ENCODE measurements around the gene KRI1. TPM values are rescaled to one million over a fixed set of nuclear protein-coding genes. Genes with fewer than 3 reads are reported as not detected.
A peak's percentile ranks its signal among the peaks of the same experiment; 100 is the strongest.

The KRI1 gene
- total RNA-seq, 1 experiment from 2014 or later: 57.4 TPM

DNA sequence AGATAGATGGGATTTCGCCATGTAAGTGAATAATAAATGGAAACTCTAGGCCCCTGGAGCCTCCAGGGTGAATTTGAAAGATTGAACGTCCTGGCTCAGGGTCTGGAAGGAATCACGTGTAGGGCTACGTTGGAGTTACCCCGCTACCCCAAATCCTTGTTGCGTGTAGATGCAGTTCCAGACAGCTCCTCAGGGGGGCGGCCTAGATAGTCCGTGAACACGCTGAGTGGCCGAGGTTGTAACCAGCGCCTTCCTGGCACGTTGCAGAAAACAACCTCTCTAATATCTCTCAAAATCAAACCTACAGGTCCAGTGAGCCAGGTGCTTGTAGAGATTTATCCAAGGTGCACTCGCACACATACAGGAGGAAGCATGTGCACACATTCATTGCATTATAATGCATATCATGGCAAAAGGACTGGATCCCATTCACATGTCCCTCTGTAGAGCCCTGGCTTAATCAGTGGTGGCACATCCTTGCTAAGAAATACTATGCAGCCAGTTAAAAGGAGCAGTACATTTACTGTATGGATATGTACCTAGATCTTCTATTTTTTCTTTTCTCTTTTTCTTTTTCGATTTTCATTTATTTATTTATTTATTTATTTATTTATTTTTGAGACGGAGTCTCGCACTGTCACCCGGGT, 60.1 kb downstream of the KRI1 start:
- H3K36me3 Mint-ChIP-seq (ENCODE audit: insufficient read depth in 1 of 3, low read depth in 3 of 3): peaks cover 2 to 5% (median 3%) of the 10 kb centered on the region in 3 experiments; a peak in 4 of 7 replicates
- Histone ChIP-seq H3K27ac (ENCODE audit: insufficient read length, low read depth, low read length) (no peak overlapping the region), H3T11ph (ENCODE audit: low read length) (no peak overlapping the region), H2BK15ac (ENCODE audit: low read depth, low read length) (no peak overlapping the region), H4K5ac (ENCODE audit: insufficient read length, low read depth, low read length) (no peak overlapping the region), H2BK12ac (ENCODE audit: insufficient read length, low read depth, low read length) (no peak overlapping the region), H3K79me2 (ENCODE audit: insufficient read depth, low read length) (peaks cover 9% of the 10 kb centered on the region; the same call in 1 of the 2 replicates), H2BK20ac (ENCODE audit: low read depth, low read length, poor library complexity, severe bottlenecking) (no peak overlapping the region), H3K79me1 (ENCODE audit: insufficient read depth, low read depth, low read length, poor library complexity, severe bottlenecking) (peaks cover 2% of the 10 kb centered on the region), H2BK120ac (ENCODE audit: low read depth, low read length, poor library complexity, severe bottlenecking) (no peak overlapping the region), H3K23me2 (ENCODE audit: insufficient read length, low read depth, low read length, poor library complexity, severe bottlenecking) (peaks cover 7% of the 10 kb centered on the region), H3K4ac (ENCODE audit: low read depth, low read length) (no peak overlapping the region), H2AK5ac (ENCODE audit: insufficient read length, low read length) (no peak overlapping the region), H3K9me3 (ENCODE audit: control insufficient read depth, low read depth, low read length) (no peaks in the 10 kb centered on the region), H3K56ac (ENCODE audit: insufficient read length, low read depth, low read length) (no peak overlapping the region), H2BK5ac (ENCODE audit: insufficient read length, low read length) (no peak overlapping the region), H3K14ac (ENCODE audit: insufficient read depth, low read length) (no peak overlapping the region), H3K18ac (ENCODE audit: insufficient read length, low read depth, low read length) (no peak overlapping the region), H4K20me1 (ENCODE audit: control insufficient read depth, insufficient read depth, insufficient read length) (no peaks in the 10 kb centered on the region), H3K9ac (ENCODE audit: extremely low read depth, insufficient read length, low read length) (no peak overlapping the region), H3K23ac (ENCODE audit: insufficient read length, low read depth, low read length) (no peak overlapping the region), H3K27me3 (ENCODE audit: insufficient read depth, low read length) (no peaks in the 10 kb centered on the region), H4K91ac (ENCODE audit: insufficient read length, low read depth, low read length) (no peak overlapping the region), H3K4me2 (ENCODE audit: insufficient read depth, insufficient read length, low read length) (no peak overlapping the region), H3K4me1 (ENCODE audit: insufficient read depth, low read length) (peaks cover 2% of the 10 kb centered on the region; the same call in 1 of the 2 replicates), H2AFZ (ENCODE audit: low read length) (no peak overlapping the region), H4K8ac (replicated peaks; ENCODE audit: insufficient read length, low read depth, low read length) (no peak overlapping the region)
- H3K4me3 Mint-ChIP-seq: no peak overlapping the region; a peak in 1 of 5 replicates
- peaks cover 3% of the 10 kb centered on the region for H3K27me3 Mint-ChIP-seq (ENCODE audit: low read depth)
- H3K9me3 Mint-ChIP-seq: no peaks in the 10 kb centered on the region
- peaks cover 10 to 14% of the 10 kb centered on the region in 2 experiments for H3K4me1 Mint-ChIP-seq
- H3K27ac Mint-ChIP-seq: no peak overlapping the region
- DNase-seq: peak; percentile 86
- TF ChIP-seq, protein P1, sequence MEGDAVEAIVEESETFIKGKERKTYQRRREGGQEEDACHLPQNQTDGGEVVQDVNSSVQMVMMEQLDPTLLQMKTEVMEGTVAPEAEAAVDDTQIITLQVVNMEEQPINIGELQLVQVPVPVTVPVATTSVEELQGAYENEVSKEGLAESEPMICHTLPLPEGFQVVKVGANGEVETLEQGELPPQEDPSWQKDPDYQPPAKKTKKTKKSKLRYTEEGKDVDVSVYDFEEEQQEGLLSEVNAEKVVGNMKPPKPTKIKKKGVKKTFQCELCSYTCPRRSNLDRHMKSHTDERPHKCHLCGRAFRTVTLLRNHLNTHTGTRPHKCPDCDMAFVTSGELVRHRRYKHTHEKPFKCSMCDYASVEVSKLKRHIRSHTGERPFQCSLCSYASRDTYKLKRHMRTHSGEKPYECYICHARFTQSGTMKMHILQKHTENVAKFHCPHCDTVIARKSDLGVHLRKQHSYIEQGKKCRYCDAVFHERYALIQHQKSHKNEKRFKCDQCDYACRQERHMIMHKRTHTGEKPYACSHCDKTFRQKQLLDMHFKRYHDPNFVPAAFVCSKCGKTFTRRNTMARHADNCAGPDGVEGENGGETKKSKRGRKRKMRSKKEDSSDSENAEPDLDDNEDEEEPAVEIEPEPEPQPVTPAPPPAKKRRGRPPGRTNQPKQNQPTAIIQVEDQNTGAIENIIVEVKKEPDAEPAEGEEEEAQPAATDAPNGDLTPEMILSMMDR (conservative IDR thresholded peaks at IDR 0.05): peak; percentile 85
- WGBS (ENCODE audit: extremely low coverage, insufficient read length, low lambda C conversion rate): no CpG with 5 or more reads among the region's 17 CpGs

Small RNA genes lying within 50 kb of the gene (microRNA-seq; reads per million reads assigned to microRNA genes)
- gene MIR1238 (ENCODE audit: borderline microRNAs expressed): not detected

Other genes starting within 250 kb of the KRI1 start
- gene FDX2, start 250.0 kb downstream of the KRI1 start, total RNA-seq (2021): 26.8 and 27.7 TPM in 2 replicates
- 74.7 and 75.2 TPM in 2 replicates for gene RAVER1, start 232.5 kb downstream of the KRI1 start, total RNA-seq (2021)
- 28.3 and 29.6 TPM in 2 replicates for gene ICAM3, start 226.4 kb downstream of the KRI1 start, total RNA-seq (2021)
- 50.1 and 61.4 TPM in 2 replicates for gene TYK2, start 185.4 kb downstream of the KRI1 start, total RNA-seq (2021)
- 155 and 164 TPM in 2 replicates for gene CDC37, start 162.5 kb downstream of the KRI1 start, total RNA-seq (2021)
- 8.5 and 8.9 TPM in 2 replicates for gene PDE4A, start 145.5 kb downstream of the KRI1 start, total RNA-seq (2021)
- gene KEAP1, start 62.7 kb downstream of the KRI1 start, total RNA-seq (2021): 88.7 and 101 TPM in 2 replicates
- 7.1 and 8.1 TPM in 2 replicates for gene S1PR5, start 48.6 kb downstream of the KRI1 start, total RNA-seq (2021)
- 55.2 and 55.8 TPM in 2 replicates for gene ATG4D, start 22.1 kb downstream of the KRI1 start, total RNA-seq (2021)
- 2.8 and 3.7 TPM in 2 replicates for gene CDKN2D, start 3.0 kb upstream of the KRI1 start, total RNA-seq (2021)
- 146 and 150 TPM in 2 replicates for gene AP1M2, start 21.3 kb upstream of the KRI1 start, total RNA-seq (2021)
- 111 and 121 TPM in 2 replicates for gene SLC44A2, start 59.5 kb upstream of the KRI1 start, total RNA-seq (2021)
- 787 and 841 TPM in 2 replicates for gene ILF3, start 88.3 kb upstream of the KRI1 start, total RNA-seq (2021)
- gene QTRT1, start 135.4 kb upstream of the KRI1 start, total RNA-seq (2021): 63.1 and 63.6 TPM in 2 replicates
- 136 and 152 TPM in 2 replicates for gene DNM2, start 152.1 kb upstream of the KRI1 start, total RNA-seq (2021)